Measurements from ENCODE around the gene TENM3.

DNA sequence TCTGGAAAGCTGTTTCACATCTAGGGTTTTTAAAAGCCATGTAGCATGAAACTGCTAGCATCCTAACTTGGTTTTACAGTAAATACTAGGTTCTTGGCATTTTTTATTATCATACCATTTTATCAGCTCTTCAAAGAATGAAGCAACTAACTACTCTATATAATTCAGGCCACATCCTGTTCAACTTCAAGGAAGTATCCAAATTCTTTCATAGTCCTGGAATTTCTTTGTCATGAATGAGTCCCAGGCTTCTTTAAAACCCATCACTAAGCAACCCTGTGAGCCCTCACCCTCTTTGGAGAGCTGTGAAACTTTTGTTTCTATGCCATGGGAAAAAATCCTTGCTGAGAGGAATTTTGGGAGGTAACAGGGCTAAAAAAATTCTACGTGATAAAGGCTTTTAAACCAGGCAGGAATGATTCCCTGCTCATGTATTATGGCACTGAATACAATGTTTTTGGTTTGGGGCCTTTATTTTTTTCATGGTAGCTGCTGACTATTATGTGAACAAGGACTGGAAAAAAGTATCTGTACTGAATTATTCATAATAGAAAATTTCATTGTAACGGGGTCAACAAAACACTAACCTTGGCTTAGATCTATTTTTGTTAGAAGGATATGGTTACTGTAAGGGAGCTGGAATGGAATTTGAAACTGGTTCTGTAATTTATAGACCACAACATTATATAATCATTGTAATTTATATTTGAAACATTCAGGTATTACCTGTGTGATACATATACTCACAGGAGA, 509.1 kb downstream of the TENM3 start:
- TF ChIP-seq, protein P1, sequence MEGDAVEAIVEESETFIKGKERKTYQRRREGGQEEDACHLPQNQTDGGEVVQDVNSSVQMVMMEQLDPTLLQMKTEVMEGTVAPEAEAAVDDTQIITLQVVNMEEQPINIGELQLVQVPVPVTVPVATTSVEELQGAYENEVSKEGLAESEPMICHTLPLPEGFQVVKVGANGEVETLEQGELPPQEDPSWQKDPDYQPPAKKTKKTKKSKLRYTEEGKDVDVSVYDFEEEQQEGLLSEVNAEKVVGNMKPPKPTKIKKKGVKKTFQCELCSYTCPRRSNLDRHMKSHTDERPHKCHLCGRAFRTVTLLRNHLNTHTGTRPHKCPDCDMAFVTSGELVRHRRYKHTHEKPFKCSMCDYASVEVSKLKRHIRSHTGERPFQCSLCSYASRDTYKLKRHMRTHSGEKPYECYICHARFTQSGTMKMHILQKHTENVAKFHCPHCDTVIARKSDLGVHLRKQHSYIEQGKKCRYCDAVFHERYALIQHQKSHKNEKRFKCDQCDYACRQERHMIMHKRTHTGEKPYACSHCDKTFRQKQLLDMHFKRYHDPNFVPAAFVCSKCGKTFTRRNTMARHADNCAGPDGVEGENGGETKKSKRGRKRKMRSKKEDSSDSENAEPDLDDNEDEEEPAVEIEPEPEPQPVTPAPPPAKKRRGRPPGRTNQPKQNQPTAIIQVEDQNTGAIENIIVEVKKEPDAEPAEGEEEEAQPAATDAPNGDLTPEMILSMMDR (IDR thresholded peaks at IDR 0.05; ENCODE audit: low read length): no peak
- TF ChIP-seq EZH2 (optimal IDR thresholded peaks at IDR 0.05; ENCODE audit: low read depth, low read length): no peak
- no peak for TF ChIP-seq EZH2phosphoT487 (IDR thresholded peaks at IDR 0.05; ENCODE audit: low read length)

Measured in MM.1S (cell line).